ENCODE measurements around the gene RARRES1. TPM values are rescaled to one million over a fixed set of nuclear protein-coding genes. Genes with fewer than 3 reads are reported as not detected.

RARRES1 gene
- total RNA-seq, 1 experiment from 2014 or later = not detected

- DNase-seq (ENCODE audit: low spot score) = no peak
Measured at GRCh38 chr3:158735296-158736033, 3.2 kb upstream of the RARRES1 start.

DNA sequence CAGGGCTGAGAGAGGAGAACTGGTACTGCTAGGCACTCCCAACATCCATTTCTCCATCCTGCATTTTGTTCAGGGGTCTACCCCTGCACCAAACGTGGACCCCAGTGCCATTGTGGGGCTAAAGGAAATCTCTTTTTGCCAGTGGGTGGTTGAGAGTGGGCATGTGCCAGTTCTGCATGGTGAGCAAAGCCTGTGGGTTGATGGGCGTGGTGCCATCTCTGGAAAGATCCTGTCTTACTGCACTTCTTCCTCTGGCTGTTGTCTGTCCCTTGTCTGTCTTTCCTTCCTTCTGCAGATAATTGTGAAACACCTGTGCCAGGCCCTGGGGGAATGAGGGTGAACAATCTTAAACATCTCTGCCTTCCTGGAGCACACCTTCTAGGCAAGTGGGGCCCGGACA lies 1.4 kb upstream of the RARRES1 start:
- DNase-seq (ENCODE audit: low spot score) = no peak

DNA sequence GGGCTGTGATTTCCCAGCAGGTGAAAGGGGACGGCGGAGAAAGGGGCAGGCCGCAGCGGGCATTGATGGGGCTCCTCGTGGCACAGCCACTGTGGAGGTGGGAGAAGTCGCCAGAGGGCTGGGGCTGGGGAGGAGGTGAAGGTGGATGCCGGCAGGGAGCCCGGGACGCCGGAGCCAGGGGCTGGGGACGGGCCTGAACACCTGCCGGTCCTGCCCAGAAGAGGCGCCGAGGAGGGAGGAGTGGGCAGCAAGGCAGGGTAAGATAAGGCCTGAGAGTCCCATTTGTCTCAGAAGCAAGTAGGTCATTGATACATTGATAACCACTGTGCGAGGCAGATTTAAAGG lies 571 bp upstream of the RARRES1 start:
- no peak for DNase-seq (ENCODE audit: low spot score)

DNA sequence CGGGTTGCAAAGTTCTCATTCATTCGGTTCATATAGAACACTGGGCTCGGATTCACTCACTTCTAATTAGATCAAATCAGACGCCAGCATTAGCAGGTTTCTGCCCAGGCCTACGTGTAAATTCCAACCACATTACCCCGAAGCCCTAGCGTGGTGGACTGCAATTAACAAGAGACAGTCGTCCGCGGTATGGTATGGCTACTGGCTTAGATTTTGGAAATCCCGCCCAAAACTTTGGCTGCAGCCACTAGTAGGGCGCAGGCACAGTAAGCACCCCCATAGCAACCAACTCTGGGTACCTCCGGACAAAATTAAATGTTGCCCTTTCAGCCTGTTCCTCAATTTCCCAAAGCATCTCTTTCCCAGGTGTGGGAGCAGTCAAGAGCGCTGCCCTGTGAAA lies 771 bp downstream of the RARRES1 start:
- no peak for DNase-seq (ENCODE audit: low spot score)

GRCh38 chr3:158728851-158729250 lies 3.4 kb downstream of the RARRES1 start:
- DNase-seq (ENCODE audit: low spot score) = no peak

DNA sequence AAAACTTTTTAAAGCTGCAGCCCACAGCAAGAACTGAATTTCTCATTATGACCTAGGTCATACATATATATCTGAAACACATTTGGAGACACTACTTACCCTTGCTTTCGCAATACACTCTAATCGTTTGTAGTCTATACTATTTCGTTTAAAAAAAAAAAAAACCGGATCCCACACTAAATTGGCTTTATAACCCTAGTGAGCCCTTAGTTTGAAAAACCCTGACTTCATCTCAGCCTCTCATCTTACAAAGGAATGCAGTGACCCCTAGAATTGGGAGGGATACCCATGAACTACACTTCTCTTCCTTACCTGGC lies 4.2 kb downstream of the RARRES1 start:
- no peak for DNase-seq (ENCODE audit: low spot score)

GRCh38 chr3:158727206-158728060 lies 4.8 kb downstream of the RARRES1 start:
- DNase-seq (ENCODE audit: low spot score) = peak; percentile 78

GRCh38 chr3:158725348-158726011 lies 6.8 kb downstream of the RARRES1 start:
- DNase-seq (ENCODE audit: low spot score) = peak; percentile 97

DNA sequence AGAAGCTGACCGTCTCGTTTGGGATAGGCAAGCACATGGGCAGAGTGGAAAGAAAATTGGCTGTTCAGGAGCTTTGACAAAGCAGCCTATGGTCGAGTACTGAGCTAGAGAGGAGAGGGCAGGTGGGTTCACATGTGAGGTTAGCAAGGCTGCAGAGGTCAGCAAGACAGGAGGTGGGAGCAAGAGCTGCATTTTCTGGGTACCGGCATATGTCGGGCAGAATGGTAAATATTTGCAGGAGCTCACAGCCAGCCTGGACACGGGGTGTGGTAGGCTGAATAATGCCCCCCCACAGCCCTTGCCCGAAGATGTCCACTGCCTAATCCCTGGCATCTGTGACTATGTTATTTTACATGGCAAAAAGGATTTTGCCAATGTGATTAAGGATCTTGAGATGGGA lies 8.3 kb downstream of the RARRES1 start:
- DNase-seq (ENCODE audit: low spot score) = no peak

- no peak for DNase-seq (ENCODE audit: low spot score)
Measured at GRCh38 chr3:158722108-158722507, 10.1 kb downstream of the RARRES1 start.

GRCh38 chr3:158718490-158719170 lies 13.6 kb downstream of the RARRES1 start:
- DNase-seq (ENCODE audit: low spot score) = peak; percentile 96

DNA sequence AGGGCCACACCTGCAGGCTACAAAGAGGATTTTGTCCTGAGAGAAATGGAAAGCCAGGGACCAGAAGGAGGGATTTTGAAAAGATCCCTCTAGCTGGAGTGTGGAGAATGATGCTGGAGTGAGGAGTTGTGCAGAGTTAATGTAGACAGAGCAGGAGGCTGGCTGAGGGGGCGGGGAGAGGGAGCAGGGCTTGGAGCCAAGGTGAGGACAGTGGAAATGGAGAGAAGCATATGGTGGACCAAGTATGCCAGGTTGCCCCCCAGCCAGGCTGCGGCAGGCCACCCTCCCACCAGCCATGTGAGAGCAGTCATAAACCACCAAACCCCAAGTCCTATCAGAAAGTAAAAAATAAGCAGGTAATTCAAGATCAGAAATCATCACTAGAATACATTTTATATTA lies 14.7 kb downstream of the RARRES1 start:
- DNase-seq (ENCODE audit: low spot score) = no peak

DNA sequence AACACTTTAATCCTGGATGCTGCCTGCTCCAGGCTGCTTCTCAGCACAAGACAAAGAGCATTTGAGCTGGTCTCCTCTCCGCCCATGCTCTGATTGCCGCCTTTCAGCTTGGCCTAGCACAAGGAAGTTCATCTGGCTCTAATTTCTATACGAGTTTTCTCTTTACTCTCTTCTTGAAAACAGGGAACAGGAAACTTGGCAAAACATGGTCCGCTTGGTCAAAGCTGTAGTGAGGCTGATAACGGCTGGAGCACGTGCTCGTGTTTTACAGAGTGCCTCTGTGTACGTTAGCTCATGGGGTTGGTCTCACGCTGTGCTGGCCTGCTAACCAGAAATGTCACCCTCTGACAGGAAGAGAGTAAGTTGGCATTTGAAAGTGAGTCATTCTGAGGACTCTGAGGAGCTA lies 19.2 kb downstream of the RARRES1 start:
- peak; percentile 41 for DNase-seq (ENCODE audit: low spot score)

GRCh38 chr3:158712443-158712842 lies 19.8 kb downstream of the RARRES1 start:
- no peak for DNase-seq (ENCODE audit: low spot score)

- peak; percentile 72 for DNase-seq (ENCODE audit: low spot score)
Measured at GRCh38 chr3:158711886-158712285, 20.4 kb downstream of the RARRES1 start.

DNA sequence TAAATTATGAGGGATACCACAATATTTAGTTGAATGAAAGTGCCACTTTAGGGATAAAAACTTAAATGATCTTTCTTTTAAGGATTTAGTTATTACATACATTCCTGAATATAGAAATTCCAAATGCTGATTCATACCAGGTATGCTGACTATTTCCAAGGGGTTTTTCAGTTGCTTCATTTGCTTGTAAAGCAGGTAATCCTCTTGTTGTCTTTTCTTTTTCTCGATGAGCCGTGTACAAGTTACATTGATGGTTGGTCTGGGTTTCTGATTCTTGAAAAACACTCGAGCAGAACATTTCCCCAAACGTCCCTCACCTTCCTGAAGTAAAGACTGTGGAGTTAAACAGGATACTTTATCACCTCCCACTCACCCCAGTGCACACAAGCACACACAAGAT lies 21.7 kb downstream of the RARRES1 start:
- no peak for DNase-seq (ENCODE audit: low spot score)

GRCh38 chr3:158709666-158710083 lies 22.6 kb downstream of the RARRES1 start:
- peak; percentile 99 for DNase-seq (ENCODE audit: low spot score)

- DNase-seq (ENCODE audit: low spot score) = no peak
Measured at GRCh38 chr3:158703566-158703965, 28.7 kb downstream of the RARRES1 start.

DNA sequence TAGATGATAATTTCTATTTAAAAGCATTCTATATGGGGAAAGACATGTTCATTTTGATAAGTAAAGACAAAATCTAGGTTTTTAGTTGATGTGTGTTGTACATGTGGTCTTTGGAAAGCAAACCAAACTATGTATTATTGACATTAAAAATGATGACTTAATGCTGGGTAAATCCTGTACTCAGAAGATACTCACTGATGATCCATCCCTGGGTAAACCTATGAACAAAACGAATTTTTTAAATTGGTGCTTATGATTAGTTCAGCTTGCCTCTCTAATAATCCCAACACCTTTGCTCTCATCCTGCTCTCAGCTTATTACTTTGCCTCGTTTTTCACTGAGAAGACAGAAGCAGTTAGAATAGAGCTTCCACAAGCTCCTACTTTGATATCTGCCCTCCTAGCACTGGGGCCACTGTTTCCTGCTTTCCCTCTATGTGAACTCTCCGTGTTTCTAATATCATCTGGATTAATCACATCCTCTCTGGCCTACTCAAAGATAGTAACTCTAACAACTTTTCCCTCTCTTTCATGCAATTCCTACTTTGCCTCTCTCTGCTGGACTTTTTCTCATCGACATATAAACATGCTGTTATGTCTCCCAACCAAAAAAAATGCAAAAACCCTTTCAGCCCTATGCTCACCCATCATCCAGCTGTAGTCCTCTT lies 29.3 kb downstream of the RARRES1 start:
- no peak for DNase-seq (ENCODE audit: low spot score)

DNA sequence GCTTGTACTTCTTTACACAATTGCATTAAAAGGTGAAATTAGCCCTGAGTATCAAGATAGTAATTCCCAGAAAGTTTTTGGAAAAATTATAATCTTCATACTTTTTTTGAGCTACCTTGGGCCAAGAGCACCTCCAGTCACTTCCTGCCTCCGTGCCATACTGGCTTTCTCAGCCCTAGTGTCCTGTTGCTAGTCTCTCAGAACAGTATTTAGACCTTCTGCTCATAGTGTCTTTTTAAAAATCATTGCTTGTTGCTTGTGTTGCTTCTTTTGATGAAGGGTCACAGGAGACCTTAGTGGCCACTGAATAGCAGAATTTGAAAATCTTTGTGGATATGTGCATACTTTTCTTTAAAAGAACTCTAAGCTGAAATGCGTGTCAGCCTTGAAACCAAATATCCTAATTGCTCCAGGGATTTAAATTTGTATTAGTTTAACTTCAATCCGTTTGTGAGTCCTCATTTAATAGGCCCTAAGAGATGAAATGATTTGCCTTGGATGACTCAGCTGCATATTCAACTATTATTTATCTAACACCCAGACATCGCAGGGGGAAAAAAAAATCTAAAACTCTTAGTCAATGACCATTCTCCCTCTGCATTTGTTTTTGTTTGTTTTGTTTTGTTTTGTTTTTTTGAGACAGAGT lies 30.7 kb downstream of the RARRES1 start:
- no peak for DNase-seq (ENCODE audit: low spot score)

DNA sequence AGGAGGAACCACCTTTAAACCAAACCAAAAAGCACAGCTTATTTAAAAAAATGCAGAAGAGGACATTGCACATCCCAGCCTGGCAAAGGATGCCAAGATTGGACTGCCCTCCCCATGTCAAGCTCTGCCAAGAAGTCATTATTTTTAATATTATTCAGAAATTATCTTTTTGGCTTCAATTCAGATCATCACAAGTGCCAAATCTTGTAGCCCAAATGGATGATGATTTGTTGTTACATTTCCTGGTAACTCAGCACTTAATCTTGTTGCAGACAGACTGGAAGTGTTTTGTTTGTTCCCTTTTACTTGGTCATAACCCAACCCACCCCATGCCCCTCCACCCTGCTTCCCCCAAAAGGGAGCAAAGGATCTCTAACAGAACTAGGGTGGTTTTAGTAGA lies 31.7 kb downstream of the RARRES1 start:
- DNase-seq (ENCODE audit: low spot score) = no peak

All from H4 (cell line).